GM23248 (cell line): ENCODE data around the gene TGFB1I1. TPM values are rescaled to one million over a fixed set of nuclear protein-coding genes. Genes with fewer than 3 reads are reported as not detected.
A peak's percentile ranks its signal among the peaks of the same experiment; 100 is the strongest.
"Not testable (repeated sequence)": the region's sequence is repeated elsewhere in the genome, so short reads cannot be mapped to it uniquely, and the experiment has no call there.

Experiments used
- DNase-seq: peaks from one replicate; pipeline ENCODE4 v3.0.0-alpha.2; 2015
- H2AFZ ChIP-seq: fragments of 200-600 bp; sonication (generic); 2 replicates; pipeline ENCODE4 v1.6.1; 2016; ENCODE audit warnings: antibody characterized with exemption
- H3F3A ChIP-seq: fragments of 200-600 bp; sonication (generic); 2 replicates; pipeline ENCODE4 v1.6.1; 2016; ENCODE audit warnings: mild to moderate bottlenecking, antibody characterized with exemption, mixed run types; ENCODE audit not compliant: insufficient read depth
- H3K27ac ChIP-seq: fragments of 200-600 bp; sonication (generic); 2 replicates; pipeline ENCODE4 v1.5.1; 2016; ENCODE audit warnings: mild to moderate bottlenecking
- H3K27me3 ChIP-seq: fragments of 200-600 bp; sonication (generic); replicated peaks from 2 replicates; pipeline ENCODE4 v1.6.1; 2016; ENCODE audit warnings: mild to moderate bottlenecking; ENCODE audit not compliant: insufficient read depth
- H3K36me3 ChIP-seq: fragments of 200-600 bp; sonication (generic); 2 replicates; pipeline ENCODE4 v1.6.1; 2016; ENCODE audit warnings: low read depth, mild to moderate bottlenecking
- H3K4me1 ChIP-seq: fragments of 200-600 bp; sonication (generic); 2 replicates; pipeline ENCODE4 v1.6.1; 2016; ENCODE audit warnings: mild to moderate bottlenecking; ENCODE audit not compliant: insufficient read depth
- H3K4me2 ChIP-seq: fragments of 200-600 bp; sonication (generic); one replicate; pipeline ENCODE4 v1.6.1; 2016; ENCODE audit warnings: mild to moderate bottlenecking; ENCODE audit not compliant: unreplicated experiment
- H3K4me3 ChIP-seq: fragments of 200-600 bp; sonication (generic); 2 replicates; pipeline ENCODE4 v1.5.1; 2016; ENCODE audit warnings: mild to moderate bottlenecking
- H3K79me2 ChIP-seq: fragments of 200-600 bp; sonication (generic); 2 replicates; pipeline ENCODE4 v1.6.1; 2016; ENCODE audit warnings: mild to moderate bottlenecking; ENCODE audit not compliant: insufficient read depth
- H3K9ac ChIP-seq: fragments of 200-600 bp; sonication (generic); 2 replicates; pipeline ENCODE4 v1.6.1; 2016; ENCODE audit warnings: mild to moderate bottlenecking
- H3K9me2 ChIP-seq: fragments of 200-600 bp; sonication (generic); 2 replicates; pipeline ENCODE4 v1.6.1; 2016; ENCODE audit warnings: mixed run types, mild to moderate bottlenecking, moderate library complexity; ENCODE audit not compliant: insufficient read depth
- H3K9me3 ChIP-seq: fragments of 200-600 bp; sonication (generic); one replicate; pipeline ENCODE4 v1.6.1; 2017; ENCODE audit warnings: low read depth
- H4K20me1 ChIP-seq: fragments of 200-600 bp; sonication (generic); 2 replicates; pipeline ENCODE4 v1.6.0; 2016; ENCODE audit not compliant: insufficient read depth
- EZH2 ChIP-seq: fragments of 200-600 bp; sonication (generic); IDR thresholded peaks from 2 replicates; pipeline ENCODE4 v1.6.1; 2018; ENCODE audit warnings: antibody characterized with exemption, mild to moderate bottlenecking; ENCODE audit not compliant: insufficient read depth, poor library complexity, severe bottlenecking
- EZH2phosphoT487 ChIP-seq: fragments of 200-600 bp; sonication (generic); IDR thresholded peaks from 2 replicates; pipeline ENCODE4 v1.6.1; 2018; ENCODE audit warnings: antibody characterized with exemption, moderate library complexity, mild to moderate bottlenecking, low read depth; ENCODE audit not compliant: insufficient read depth
- WGBS, 2 experiments: methylation state at CpG; one replicate each; pipeline ENCODE4 v1.1.6; 2015 to 2017; ENCODE audit warnings: low lambda C conversion rate in 2 of 2, low coverage in 1 of 2; ENCODE audit errors: missing lambda C conversion rate in 2 of 2; 5-methylcytosine and 5-hydroxymethylcytosine counted together
- in situ Hi-C: fragments of 300-500 bp; cut with MboI; formaldehyde crosslinking; loops from 2 replicates; pipeline ENCODE4 v1.15.0; 2020
- polyA plus RNA-seq: library from polyadenylated mRNA; unstranded; fragments of >200 nt; fragmentation: Nextera tagmentation; extraction: Ambion mirVana; gene quantifications from 2 replicates; pipeline ENCODE4 v1.2.1, GENCODE V29; 2016
- total RNA-seq: library from RNA; depleted of rRNA; stranded (reverse); fragments of >200 nt; shearing (Covaris generic); gene quantifications from 2 replicates; pipeline ENCODE4 v1.2.3, GENCODE V29; 2014

TGFB1I1 gene
- total and polyA plus RNA-seq, 2 experiments from 2014 or later = 88.5 to 174 TPM

- H3K4me3 ChIP-seq = no peak overlapping the region
- no peaks in the 10 kb centered on the region for H3K27me3 ChIP-seq
- H3K36me3 ChIP-seq = no peaks in the 10 kb centered on the region; the same call in 1 of the 2 replicates
- no peaks in the 10 kb centered on the region for H3K9me2 ChIP-seq
- H3K27ac ChIP-seq = no peak overlapping the region
- H3K4me2 ChIP-seq = no peak overlapping the region
- no peaks in the 10 kb centered on the region for H4K20me1 ChIP-seq
- peak; percentile 53 for DNase-seq
- peaks cover 17% of the 10 kb centered on the region; the same call in 1 of the 2 replicates for H3K4me1 ChIP-seq
- no peak overlapping the region for H3K9ac ChIP-seq
- H3K9me3 ChIP-seq = no peaks in the 10 kb centered on the region
- H2AFZ ChIP-seq = no peak overlapping the region
- H3K79me2 ChIP-seq = peaks cover 32% of the 10 kb centered on the region
- H3F3A ChIP-seq = peaks cover 8% of the 10 kb centered on the region; the same call in 1 of the 2 replicates
- in situ Hi-C loops = no loop called here
- TF ChIP-seq EZH2phosphoT487 = no peak
- TF ChIP-seq EZH2 = no peak
Observed at GRCh38 chr16:31502981-31503380, 31.0 kb downstream of the TGFB1I1 start.

- in situ Hi-C loops, H3K9me2 ChIP-seq: not testable (repeated sequence)
Observed at GRCh38 chr16:31503555-31503954, 31.6 kb downstream of the TGFB1I1 start.

GRCh38 chr16:31504159-31504558, 32.2 kb downstream of the TGFB1I1 start:
- Histone ChIP-seq H3K9me2 (no peaks in the 10 kb centered on the region), H3K27me3 (no peaks in the 10 kb centered on the region), H3K79me2 (peaks cover 43% of the 10 kb centered on the region), H3K36me3 (no peaks in the 10 kb centered on the region; the same call in 1 of the 2 replicates), H3K4me2 (no peak overlapping the region), H4K20me1 (no peaks in the 10 kb centered on the region), H3K9me3 (no peaks in the 10 kb centered on the region), H3K4me3 (no peak overlapping the region), H3K9ac (no peak overlapping the region), H2AFZ (no peak overlapping the region), H3K27ac (no peak overlapping the region), H3K4me1 (peaks cover 19% of the 10 kb centered on the region), H3F3A (peaks cover 8% of the 10 kb centered on the region; the same call in 1 of the 2 replicates)
- in situ Hi-C loops = no loop called here
- 82 to 86% methylated on average over 8 of the region's 8 CpGs for WGBS, 2 experiments
- TF ChIP-seq EZH2phosphoT487 (no peak), EZH2 (no peak)
- no peak for DNase-seq

More at GRCh38 chr16:31503555-31503954, 31.6 kb downstream of the TGFB1I1 start:
- DNase-seq, H3K27me3 ChIP-seq, H3K9me3 ChIP-seq, H2AFZ ChIP-seq, H3K4me3 ChIP-seq, H3K36me3 ChIP-seq, H3K9ac ChIP-seq, H3K27ac ChIP-seq, H3K4me2 ChIP-seq, H4K20me1 ChIP-seq, H3F3A ChIP-seq: not testable (repeated sequence)
- Histone ChIP-seq H3K79me2 (peaks cover 37% of the 10 kb centered on the region), H3K4me1 (peaks cover 17% of the 10 kb centered on the region; the same call in 1 of the 2 replicates)
- WGBS, 2 experiments = 88 to 89% methylated on average over 8 of the region's 8 CpGs

GRCh38 chr16:31505483-31505882, 33.5 kb downstream of the TGFB1I1 start:
- Histone ChIP-seq H3F3A (peaks cover 8% of the 10 kb centered on the region; the same call in 1 of the 2 replicates), H3K27ac (no peak overlapping the region), H3K4me3 (no peak overlapping the region), H3K4me2 (no peak overlapping the region), H2AFZ (no peak overlapping the region), H3K9me3 (no peaks in the 10 kb centered on the region), H4K20me1 (no peaks in the 10 kb centered on the region), H3K79me2 (peaks cover 49% of the 10 kb centered on the region), H3K9ac (no peak overlapping the region), H3K4me1 (peaks cover 21% of the 10 kb centered on the region), H3K9me2 (no peaks in the 10 kb centered on the region), H3K27me3 (no peaks in the 10 kb centered on the region), H3K36me3 (no peaks in the 10 kb centered on the region)
- in situ Hi-C loops = no loop called here
- WGBS, 2 experiments = 88 to 90% methylated on average over 4 of the region's 4 CpGs
- no peak for TF ChIP-seq EZH2phosphoT487
- TF ChIP-seq EZH2 = no peak
- no peak for DNase-seq

GRCh38 chr16:31507617-31507928, 35.6 kb downstream of the TGFB1I1 start:
- Histone ChIP-seq H4K20me1 (no peaks in the 10 kb centered on the region), H3K4me2 (peak overlapping the region; percentile 68), H3K79me2 (peaks cover 39% of the 10 kb centered on the region), H3F3A (peaks cover 11% of the 10 kb centered on the region), H3K27me3 (no peaks in the 10 kb centered on the region), H3K9me3 (no peaks in the 10 kb centered on the region), H3K27ac (peak overlapping the region; percentile 86), H3K9me2 (no peaks in the 10 kb centered on the region), H3K4me3 (peak overlapping the region; percentile 98), H2AFZ (peak overlapping the region; percentile 85), H3K9ac (peak overlapping the region; percentile 100), H3K36me3 (no peaks in the 10 kb centered on the region), H3K4me1 (peaks cover 22% of the 10 kb centered on the region)
- no peak for TF ChIP-seq EZH2phosphoT487
- TF ChIP-seq EZH2 = no peak
- 1% methylated on average over 12 of the region's 12 CpGs for WGBS, 2 experiments
- no peak for DNase-seq
- in situ Hi-C loops = no loop called here
